ENCODE measurements around the gene RRM1.
A peak's percentile ranks its signal among the peaks of the same experiment; 100 is the strongest.
"Not testable (repeated sequence)": the region's sequence is repeated elsewhere in the genome, so short reads cannot be mapped to it uniquely, and the experiment has no call there.

The RRM1 gene

GRCh38 chr11:4094348-4095291 is at the start of gene RRM1:
Gene RRM1 (plus strand): TSS chr11:4094799. CDS start chr11:4095013, 214 bp downstream.
- TF ChIP-seq, protein P1, sequence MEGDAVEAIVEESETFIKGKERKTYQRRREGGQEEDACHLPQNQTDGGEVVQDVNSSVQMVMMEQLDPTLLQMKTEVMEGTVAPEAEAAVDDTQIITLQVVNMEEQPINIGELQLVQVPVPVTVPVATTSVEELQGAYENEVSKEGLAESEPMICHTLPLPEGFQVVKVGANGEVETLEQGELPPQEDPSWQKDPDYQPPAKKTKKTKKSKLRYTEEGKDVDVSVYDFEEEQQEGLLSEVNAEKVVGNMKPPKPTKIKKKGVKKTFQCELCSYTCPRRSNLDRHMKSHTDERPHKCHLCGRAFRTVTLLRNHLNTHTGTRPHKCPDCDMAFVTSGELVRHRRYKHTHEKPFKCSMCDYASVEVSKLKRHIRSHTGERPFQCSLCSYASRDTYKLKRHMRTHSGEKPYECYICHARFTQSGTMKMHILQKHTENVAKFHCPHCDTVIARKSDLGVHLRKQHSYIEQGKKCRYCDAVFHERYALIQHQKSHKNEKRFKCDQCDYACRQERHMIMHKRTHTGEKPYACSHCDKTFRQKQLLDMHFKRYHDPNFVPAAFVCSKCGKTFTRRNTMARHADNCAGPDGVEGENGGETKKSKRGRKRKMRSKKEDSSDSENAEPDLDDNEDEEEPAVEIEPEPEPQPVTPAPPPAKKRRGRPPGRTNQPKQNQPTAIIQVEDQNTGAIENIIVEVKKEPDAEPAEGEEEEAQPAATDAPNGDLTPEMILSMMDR (conservative IDR thresholded peaks at IDR 0.05; ENCODE audit: low read length), result no peak
- H3K4me3 ChIP-seq (ENCODE audit: low read length), result peak within 1 kb of the TSS; percentile 95
- DNase-seq (ENCODE audit: low read depth), result peak; percentile 96

- TF ChIP-seq, protein P1 (conservative IDR thresholded peaks at IDR 0.05; ENCODE audit: low read length), result no peak
- no peak for DNase-seq (ENCODE audit: low read depth)
- H3K4me3 ChIP-seq (ENCODE audit: low read length), result no peak overlapping the region
Measured at GRCh38 chr11:4044976-4045646, 49.5 kb upstream of the RRM1 start.

DNA sequence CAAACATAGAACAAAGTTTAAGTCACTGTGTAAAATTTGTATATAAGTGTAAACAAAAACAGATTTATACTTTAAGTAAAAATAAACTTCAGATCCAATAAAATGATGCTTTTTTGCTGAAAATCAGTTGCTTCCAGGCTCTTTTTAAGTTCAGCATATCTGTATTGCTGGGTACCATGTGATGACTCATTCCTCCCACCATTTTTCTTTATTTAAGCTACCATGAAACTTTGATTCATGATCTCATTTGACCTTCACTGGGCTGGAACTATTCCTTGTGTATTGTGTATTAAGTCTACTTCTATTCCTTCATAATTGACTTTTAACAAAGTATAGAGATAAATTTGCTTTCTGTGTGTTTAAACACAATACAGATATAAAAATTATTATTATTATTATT is 46.3 kb upstream of the RRM1 start:
- TF ChIP-seq, protein P1 (conservative IDR thresholded peaks at IDR 0.05; ENCODE audit: low read length), result no peak
- no peak overlapping the region for H3K4me3 ChIP-seq (ENCODE audit: low read length)
- no peak for DNase-seq (ENCODE audit: low read depth)

GRCh38 chr11:4049006-4049405 is 45.6 kb upstream of the RRM1 start:
- TF ChIP-seq, protein P1 (conservative IDR thresholded peaks at IDR 0.05; ENCODE audit: low read length), result no peak
- H3K4me3 ChIP-seq (ENCODE audit: low read length), result no peak overlapping the region
- DNase-seq (ENCODE audit: low read depth), result no peak

DNA sequence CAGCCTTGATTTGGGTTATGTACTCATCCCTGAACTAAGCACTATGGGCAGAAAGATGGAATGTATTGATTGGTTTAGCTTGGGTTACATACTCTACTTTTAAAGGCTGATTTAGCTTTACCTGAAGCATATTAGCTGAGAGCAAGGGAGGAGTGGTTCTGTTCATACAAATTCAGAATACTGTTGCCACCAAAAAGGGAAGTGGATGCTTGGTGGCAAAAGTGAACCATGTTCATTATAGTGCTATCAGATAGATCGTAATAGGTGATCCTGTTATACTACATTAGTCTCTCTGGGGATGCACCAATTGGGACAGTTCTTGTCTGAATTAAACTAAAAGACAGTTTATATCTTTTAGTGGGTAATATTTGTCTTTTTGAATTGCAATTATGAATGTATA is 44.5 kb upstream of the RRM1 start:
- no peak for DNase-seq (ENCODE audit: low read depth)
- no peak overlapping the region for H3K4me3 ChIP-seq (ENCODE audit: low read length)
- TF ChIP-seq, protein P1 (conservative IDR thresholded peaks at IDR 0.05; ENCODE audit: low read length), result no peak

DNA sequence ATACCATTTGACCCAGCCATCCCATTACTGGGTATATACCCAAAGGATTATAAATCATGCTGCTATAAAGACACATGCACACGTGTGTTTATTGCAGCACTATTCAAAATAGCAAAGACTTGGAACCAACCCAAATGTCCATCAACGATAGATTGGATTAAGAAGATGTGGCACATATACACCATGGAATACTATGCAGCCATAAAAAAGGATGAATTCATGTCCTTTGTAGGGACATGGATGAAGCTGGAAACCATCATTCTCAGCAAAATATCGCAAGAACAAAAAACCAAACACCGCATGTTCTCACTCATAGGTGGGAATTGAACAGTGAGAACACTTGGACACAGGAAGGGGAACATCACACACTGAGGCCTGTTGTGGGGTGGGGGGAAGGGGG is 41.4 kb upstream of the RRM1 start:
- H3K4me3 ChIP-seq (ENCODE audit: low read length); DNase-seq (ENCODE audit: low read depth): not testable (repeated sequence)

DNA sequence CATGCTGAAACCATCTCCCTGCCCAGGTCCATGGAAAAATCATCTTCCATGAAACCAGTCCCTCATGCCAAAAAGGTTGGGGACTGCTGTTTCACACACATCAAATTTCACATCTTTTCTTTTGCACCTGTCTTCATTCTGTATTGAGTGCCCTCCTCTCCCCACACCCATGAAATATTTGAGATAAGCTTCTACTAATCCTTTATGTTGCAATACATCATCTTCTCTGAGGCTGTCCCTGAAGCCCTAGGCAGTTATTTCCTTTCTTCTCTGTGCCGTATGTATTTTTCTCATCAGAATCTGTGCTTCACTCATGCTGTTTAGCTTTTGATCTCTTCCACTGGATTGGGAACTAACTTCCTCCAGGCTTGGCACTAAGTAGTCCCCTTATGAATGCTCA is 40.0 kb upstream of the RRM1 start:
- no peak overlapping the region for H3K4me3 ChIP-seq (ENCODE audit: low read length)
- TF ChIP-seq, protein P1 (conservative IDR thresholded peaks at IDR 0.05; ENCODE audit: low read length), result no peak
- DNase-seq (ENCODE audit: low read depth), result no peak
